MM.1S (cell line): Measurements from ENCODE around the gene NMRAL1.

ENCODE experiments used
- CTCF ChIP-seq: fragments of 300-600 bp; sonication (generic); IDR thresholded peaks from 2 replicates; pipeline ENCODE4 v1.5.1; 2016; ENCODE audit warnings: antibody characterized with exemption, low read length, mixed read lengths
- EZH2 ChIP-seq: fragments of 300-600 bp; sonication (generic); optimal IDR thresholded peaks from 2 replicates; pipeline ENCODE3; 2017; ENCODE audit warnings: low read depth, mild to moderate bottlenecking, antibody characterized with exemption, low read length, mixed read lengths
- EZH2phosphoT487 ChIP-seq: fragments of 300-600 bp; sonication (generic); IDR thresholded peaks from 2 replicates; pipeline ENCODE4 v1.6.1; 2018; ENCODE audit warnings: antibody characterized with exemption, low read length

- TF ChIP-seq CTCF, result no peak
- TF ChIP-seq EZH2, result no peak
- TF ChIP-seq EZH2phosphoT487, result no peak
Observed at GRCh38 chr16:4431023-4431422, 43.4 kb downstream of the NMRAL1 start.
